OCI-LY1 (cell line): ENCODE results near the gene RAP1GDS1.

ENCODE experiments used
- CTCF ChIP-seq: fragments of 200-600 bp; sonication (generic), shearing (Covaris generic); IDR thresholded peaks from 2 replicates; pipeline ENCODE4 v1.5.1; 2017; ENCODE audit warnings: mild to moderate bottlenecking, antibody characterized with exemption, low read length, moderate library complexity, mixed read lengths
- EZH2 ChIP-seq: fragments of 200-600 bp; sonication (generic), shearing (Covaris generic); IDR thresholded peaks from 2 replicates; pipeline ENCODE4 v1.8.0; 2017; ENCODE audit warnings: borderline replicate concordance, mixed run types, mild to moderate bottlenecking, antibody characterized with exemption, low read length, moderate library complexity, mixed read lengths

GRCh38 chr4:98283219-98284189 lies 22.3 kb downstream of the RAP1GDS1 start:
- TF ChIP-seq CTCF, result no peak
- no peak for TF ChIP-seq EZH2
